ENCODE measurements around the gene EMX1. TPM values are rescaled to one million over a fixed set of nuclear protein-coding genes. Genes with fewer than 3 reads are reported as not detected.
"Not testable (repeated sequence)": the region's sequence is repeated elsewhere in the genome, so short reads cannot be mapped to it uniquely, and the experiment has no call there.

EMX1 gene
- total and polyA plus RNA-seq, 12 donors = 0.01 to 0.07 TPM; not detected in 10

DNA sequence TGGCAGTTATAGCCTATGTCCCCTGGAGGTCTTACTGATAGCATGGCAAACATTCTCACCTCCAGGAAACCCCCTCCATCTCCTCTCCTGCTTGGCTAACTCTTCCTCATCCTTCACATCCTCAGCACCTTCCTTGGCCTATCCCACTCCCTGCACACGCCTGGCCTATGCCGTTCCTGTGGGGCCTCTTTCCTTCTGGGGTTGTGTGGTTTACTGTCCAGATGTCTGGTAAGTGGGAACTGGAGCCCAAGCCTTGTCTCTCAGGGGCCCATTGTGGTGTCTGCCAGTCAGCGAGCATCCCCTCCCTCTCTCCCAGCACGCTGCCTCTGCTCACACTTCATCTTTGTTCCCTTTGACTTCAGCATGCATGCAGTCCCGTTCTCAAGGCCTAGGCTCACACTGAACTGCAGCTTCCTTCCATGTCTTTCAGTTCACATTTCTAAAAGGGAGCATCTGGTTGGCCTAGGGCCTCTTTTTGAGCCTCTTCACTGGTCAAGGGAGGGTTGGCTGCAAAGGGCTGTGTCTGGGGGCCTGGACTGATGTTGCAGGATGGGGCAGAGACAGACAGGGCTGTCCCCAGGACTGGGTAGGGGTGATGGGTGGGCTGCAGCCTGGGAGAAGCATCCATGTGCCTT lies 17.0 kb upstream of the EMX1 start:
- Histone ChIP-seq H3K9me3 (no peaks in the 10 kb centered on the region), H3K27me3 (peaks cover 0 to 80% (median 49%) of the 10 kb centered on the region in 7 donors), H3K4me1 (peaks cover 2 to 13% (median 10%) of the 10 kb centered on the region in 9 donors), H3K27ac (no peak overlapping the region), H3K36me3 (no peaks in the 10 kb centered on the region), H3K4me3 (no peak overlapping the region)
- no peak for TF ChIP-seq CTCF (IDR thresholded peaks at IDR 0.05)
- ATAC-seq = no peak
- DNase-seq = no peak
- 86 to 88% methylated on average over 5 of the region's 5 CpGs for whole genome bisulfite sequencing, 2 donors
- intact Hi-C loops (cut with DNase I) = no loop called here

DNA sequence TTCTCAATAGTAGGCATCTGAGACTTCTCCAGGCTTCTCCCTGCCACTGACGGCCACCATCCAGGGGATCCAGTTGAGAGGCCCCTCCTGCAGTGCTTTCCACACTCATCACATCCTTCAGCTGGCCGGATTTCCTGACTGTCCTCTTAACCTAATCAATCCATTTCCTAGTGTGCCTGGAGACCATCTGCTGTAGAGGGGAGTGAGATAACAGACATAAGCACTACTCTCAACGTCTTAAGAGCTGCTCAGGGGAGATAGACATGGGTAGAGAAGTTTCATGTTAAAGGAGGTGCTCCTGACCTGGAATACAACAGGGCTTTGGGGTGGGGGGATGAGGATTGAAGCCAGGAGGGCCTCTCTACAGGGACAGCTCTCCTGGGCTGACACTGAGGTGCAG lies 15.9 kb upstream of the EMX1 start:
- Histone ChIP-seq H3K27ac (no peak overlapping the region), H3K4me3 (no peak overlapping the region), H3K27me3 (peaks cover 0 to 80% (median 58%) of the 10 kb centered on the region in 7 donors), H3K9me3 (no peaks in the 10 kb centered on the region), H3K4me1 (peaks cover 0 to 2% (median 0%) of the 10 kb centered on the region in 9 donors), H3K36me3 (no peaks in the 10 kb centered on the region)
- 46 to 52% methylated on average over 3 of the region's 3 CpGs for WGBS, 2 donors
- DNase-seq (no peak), ATAC-seq (no peak)
- TF ChIP-seq CTCF (IDR thresholded peaks at IDR 0.05) = no peak
- intact Hi-C loops (cut with DNase I) = no loop called here

GRCh38 chr2:72907369-72907768 lies 9.9 kb upstream of the EMX1 start:
- H3K4me3 ChIP-seq; DNase-seq; H3K4me1 ChIP-seq; H3K36me3 ChIP-seq; H3K27ac ChIP-seq; H3K9me3 ChIP-seq; ATAC-seq; intact Hi-C loops (cut with DNase I): not testable (repeated sequence)
- WGBS, 2 donors = 86 to 92% methylated on average over 13 of the region's 13 CpGs
- H3K27me3 ChIP-seq = peaks cover 0 to 100% (median 88%) of the 10 kb centered on the region in 7 donors

DNA sequence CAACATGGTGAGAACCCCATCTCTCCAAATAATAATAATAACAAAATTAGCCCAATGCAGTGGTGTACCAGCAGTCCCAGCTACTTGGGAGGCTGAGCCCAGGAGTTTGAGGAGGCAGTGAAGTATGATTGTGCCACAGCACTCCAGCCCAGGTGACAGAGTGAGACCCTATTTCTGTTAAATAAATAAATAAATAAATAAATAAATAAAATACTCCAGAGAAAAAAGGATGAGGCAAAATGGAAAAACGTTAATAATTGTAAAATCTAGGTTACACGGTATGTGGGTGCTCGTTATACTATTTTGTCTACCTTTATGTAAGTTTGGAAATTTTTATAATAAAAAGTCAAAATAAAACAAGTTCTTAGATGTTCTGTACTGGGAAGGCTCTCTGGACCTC lies 8.6 kb upstream of the EMX1 start:
- no peaks in the 10 kb centered on the region for H3K9me3 ChIP-seq
- H3K27ac ChIP-seq = no peak overlapping the region
- H3K36me3 ChIP-seq = no peaks in the 10 kb centered on the region
- no peak for DNase-seq
- intact Hi-C loops (cut with DNase I) = no loop called here
- H3K4me1 ChIP-seq = no peaks in the 10 kb centered on the region
- WGBS, 2 donors = 88 to 90% methylated on average over 3 of the region's 3 CpGs
- no peak overlapping the region for H3K4me3 ChIP-seq
- TF ChIP-seq CTCF (IDR thresholded peaks at IDR 0.05) = no peak
- ATAC-seq = no peak
- peaks cover 2 to 100% (median 90%) of the 10 kb centered on the region in 7 donors for H3K27me3 ChIP-seq

- ATAC-seq (no peak), DNase-seq (no peak)
- H3K9me3 ChIP-seq = no peaks in the 10 kb centered on the region
- no peak overlapping the region for H3K27ac ChIP-seq
- peaks cover 9 to 19% (median 12%) of the 10 kb centered on the region in 9 donors for H3K4me1 ChIP-seq
- H3K36me3 ChIP-seq = no peaks in the 10 kb centered on the region
- H3K4me3 ChIP-seq = no peak overlapping the region
- no peak for TF ChIP-seq CTCF (IDR thresholded peaks at IDR 0.05)
- H3K27me3 ChIP-seq = peaks cover 24 to 100% (median 100%) of the 10 kb centered on the region in 7 donors
- intact Hi-C loops (cut with DNase I) = no loop called here
- 35 to 40% methylated on average over 1 of the region's 1 CpG for WGBS, 2 donors
Observed at GRCh38 chr2:72911256-72911655, 6.1 kb upstream of the EMX1 start.
